ENCODE results near the gene RCN2.

DNA sequence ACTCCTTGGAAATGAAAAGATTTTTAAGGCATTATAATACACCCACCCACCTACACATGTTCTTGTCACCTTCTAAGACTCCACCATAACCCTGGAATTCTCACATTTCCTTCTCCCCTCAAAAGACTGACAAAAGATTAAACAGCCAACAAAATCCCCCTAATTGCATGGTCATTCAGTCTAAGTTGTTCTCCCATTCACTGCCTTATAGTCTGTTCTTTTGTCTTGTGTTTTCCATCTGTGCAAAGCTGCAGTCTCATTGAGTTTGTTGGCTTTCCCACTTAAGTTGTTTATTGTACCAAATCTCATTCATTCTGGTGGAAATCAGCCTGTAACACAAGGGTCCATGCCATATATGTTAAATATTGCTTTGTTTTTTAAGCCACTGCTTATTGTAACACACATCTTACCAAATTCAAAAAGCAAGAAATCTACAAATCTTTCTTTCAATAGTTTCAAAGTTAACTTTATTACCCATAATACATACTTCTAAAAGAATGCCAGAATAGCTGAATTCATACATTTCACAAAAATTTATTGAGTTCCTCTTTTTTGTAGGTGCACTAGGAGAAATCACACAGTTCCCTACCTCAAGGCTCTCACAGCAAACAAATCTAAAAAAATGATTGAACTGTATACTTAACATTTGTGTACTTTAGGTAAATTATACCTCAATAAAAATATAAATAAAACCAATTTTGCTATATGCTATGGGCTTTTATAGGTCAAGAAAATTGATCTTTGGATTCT, 2.4 kb upstream of the RCN2 start:
- TF ChIP-seq, protein P1, sequence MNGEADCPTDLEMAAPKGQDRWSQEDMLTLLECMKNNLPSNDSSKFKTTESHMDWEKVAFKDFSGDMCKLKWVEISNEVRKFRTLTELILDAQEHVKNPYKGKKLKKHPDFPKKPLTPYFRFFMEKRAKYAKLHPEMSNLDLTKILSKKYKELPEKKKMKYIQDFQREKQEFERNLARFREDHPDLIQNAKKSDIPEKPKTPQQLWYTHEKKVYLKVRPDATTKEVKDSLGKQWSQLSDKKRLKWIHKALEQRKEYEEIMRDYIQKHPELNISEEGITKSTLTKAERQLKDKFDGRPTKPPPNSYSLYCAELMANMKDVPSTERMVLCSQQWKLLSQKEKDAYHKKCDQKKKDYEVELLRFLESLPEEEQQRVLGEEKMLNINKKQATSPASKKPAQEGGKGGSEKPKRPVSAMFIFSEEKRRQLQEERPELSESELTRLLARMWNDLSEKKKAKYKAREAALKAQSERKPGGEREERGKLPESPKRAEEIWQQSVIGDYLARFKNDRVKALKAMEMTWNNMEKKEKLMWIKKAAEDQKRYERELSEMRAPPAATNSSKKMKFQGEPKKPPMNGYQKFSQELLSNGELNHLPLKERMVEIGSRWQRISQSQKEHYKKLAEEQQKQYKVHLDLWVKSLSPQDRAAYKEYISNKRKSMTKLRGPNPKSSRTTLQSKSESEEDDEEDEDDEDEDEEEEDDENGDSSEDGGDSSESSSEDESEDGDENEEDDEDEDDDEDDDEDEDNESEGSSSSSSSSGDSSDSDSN (CRISPR knock-in tag; IDR thresholded peaks at IDR 0.05): no peak
- TF ChIP-seq MEF2D (CRISPR knock-in tag; IDR thresholded peaks at IDR 0.05) (no peak), SUZ12 (IDR thresholded peaks at IDR 0.05; ENCODE audit: low read depth, low read length) (no peak)
